Dermis blood vessel endothelial cell (primary cell): ENCODE measurements around the gene GPR161. TPM values are rescaled to one million over a fixed set of nuclear protein-coding genes. Genes with fewer than 3 reads are reported as not detected.
"Not testable (repeated sequence)": the region's sequence is repeated elsewhere in the genome, so short reads cannot be mapped to it uniquely, and the experiment has no call there.

Experiments used
- DNase-seq: peaks from one replicate; pipeline ENCODE4 v3.0.0; 2010
- total RNA-seq: library from RNA; depleted of rRNA; stranded (reverse); fragments of >200 nt; gene quantifications from 2 replicates; pipeline ENCODE4 v1.2.3, GENCODE V29; 2014

GPR161 gene
- total RNA-seq: 18.4 and 19.6 TPM in 2 replicates

GRCh38 chr1:168136709-168137514, at the start of gene GPR161:
Gene GPR161 (minus strand): TSS chr1:168136930. CDS start chr1:168104850, 32,080 bp downstream.
- DNase-seq: peak; percentile 53

- DNase-seq: not testable (repeated sequence)
Observed at GRCh38 chr1:168181063-168181720, 44.5 kb upstream of the GPR161 start.

- no peak for DNase-seq
Observed at GRCh38 chr1:168180148-168180524, 43.4 kb upstream of the GPR161 start.

GRCh38 chr1:168179438-168180147, 42.9 kb upstream of the GPR161 start:
- DNase-seq: peak; percentile 26

GRCh38 chr1:168178638-168179437, 42.1 kb upstream of the GPR161 start, which contains the start of gene TIPRL:
Gene TIPRL (plus strand): TSS chr1:168178962. CDS start chr1:168179078, 116 bp downstream.
- DNase-seq: peak; percentile 98

- no peak for DNase-seq
Observed at GRCh38 chr1:168178227-168178637, 41.5 kb upstream of the GPR161 start.

- no peak for DNase-seq
Observed at GRCh38 chr1:168172250-168172915, 35.7 kb upstream of the GPR161 start.

- DNase-seq: no peak
Observed at GRCh38 chr1:168170564-168171508, 34.1 kb upstream of the GPR161 start.

- DNase-seq: no peak
Observed at GRCh38 chr1:168167806-168168205, 31.1 kb upstream of the GPR161 start.

GRCh38 chr1:168164771-168165170, 28.0 kb upstream of the GPR161 start:
- DNase-seq: no peak

GRCh38 chr1:168163670-168164069, 26.9 kb upstream of the GPR161 start:
- no peak for DNase-seq

- peak; percentile 10 for DNase-seq
Observed at GRCh38 chr1:168161459-168161858, 24.7 kb upstream of the GPR161 start.

GRCh38 chr1:168159979-168160378, 23.2 kb upstream of the GPR161 start:
- DNase-seq: no peak

- DNase-seq: no peak
Observed at GRCh38 chr1:168159251-168159650, 22.5 kb upstream of the GPR161 start.

GRCh38 chr1:168157638-168158037, 20.9 kb upstream of the GPR161 start:
- no peak for DNase-seq

GRCh38 chr1:168155910-168156309, 19.2 kb upstream of the GPR161 start:
- no peak for DNase-seq

- not testable (repeated sequence) for DNase-seq
Observed at GRCh38 chr1:168154707-168155106, 18.0 kb upstream of the GPR161 start.

GRCh38 chr1:168151935-168152334, 15.2 kb upstream of the GPR161 start:
- DNase-seq: no peak

- DNase-seq: no peak
Observed at GRCh38 chr1:168150283-168150682, 13.6 kb upstream of the GPR161 start.

- DNase-seq: no peak
Observed at GRCh38 chr1:168148916-168149315, 12.2 kb upstream of the GPR161 start.

- DNase-seq: no peak
Observed at GRCh38 chr1:168146626-168147025, 9.9 kb upstream of the GPR161 start.
